T47D (cell line): ENCODE measurements around the gene ANP32B.
"Not testable (repeated sequence)": the region's sequence is repeated elsewhere in the genome, so short reads cannot be mapped to it uniquely, and the experiment has no call there.

Source experiments
- DNase-seq, 2 experiments: peaks; one replicate each; pipeline versions ENCODE4 v3.0.0 to v3.0.0-alpha.2; 2011 to 2012; ENCODE audit warnings: low read depth in 1 of 2, low spot score in 1 of 2
- JUND ChIP-seq: IDR thresholded peaks from 2 replicates; pipeline ENCODE4 v1.6.1; 2012; ENCODE audit warnings: low read depth
- in situ Hi-C: cut with HindIII; loops from 2 replicates; pipeline ENCODE4 v1.10.0; 2016; ENCODE audit warnings: low sequenced_read_pairs, low pct_unique_long_range_greater_than_20kb

The ANP32B gene

DNA sequence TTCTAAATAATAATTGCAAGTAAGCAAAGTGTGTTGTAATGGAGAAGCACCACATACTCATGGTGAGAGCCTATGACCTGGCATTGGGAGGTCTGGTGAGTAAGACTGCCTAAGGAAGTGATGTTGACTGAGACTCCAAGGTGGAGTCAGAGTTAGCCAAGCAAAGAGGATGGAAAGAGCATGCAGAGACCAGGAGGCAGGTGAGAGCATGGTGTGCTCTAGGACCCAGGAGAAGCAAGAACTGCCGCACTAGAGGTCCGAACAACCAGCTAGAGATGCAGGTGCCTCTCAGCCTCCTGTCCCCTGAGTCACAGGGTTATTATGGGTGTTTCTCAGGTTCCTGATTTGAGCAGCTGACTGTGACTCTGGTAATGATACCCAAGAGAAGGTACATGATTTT lies 27.3 kb downstream of the ANP32B start:
- no peak for DNase-seq
- no peak for TF ChIP-seq JUND
- in situ Hi-C loops, result no loop called here

DNA sequence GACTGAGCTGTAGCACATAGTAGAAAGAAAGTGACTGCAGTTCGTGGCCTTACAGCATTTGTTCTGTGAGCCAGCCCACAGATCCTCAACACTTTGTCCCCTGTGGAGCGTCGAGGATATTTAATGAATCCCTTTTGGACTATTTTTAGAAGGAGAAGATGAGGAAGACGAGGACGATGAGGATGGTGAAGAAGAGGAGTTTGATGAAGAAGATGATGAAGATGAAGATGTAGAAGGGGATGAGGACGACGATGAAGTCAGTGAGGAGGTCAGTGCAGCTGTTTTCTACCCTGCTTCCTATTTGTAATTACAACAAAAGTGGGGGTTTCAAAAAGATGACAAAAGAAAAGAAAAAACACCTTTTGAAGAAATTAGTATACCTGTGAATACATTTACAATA lies 28.0 kb downstream of the ANP32B start:
- no peak for TF ChIP-seq JUND
- in situ Hi-C loops, result no loop called here
- DNase-seq, result no peak

DNA sequence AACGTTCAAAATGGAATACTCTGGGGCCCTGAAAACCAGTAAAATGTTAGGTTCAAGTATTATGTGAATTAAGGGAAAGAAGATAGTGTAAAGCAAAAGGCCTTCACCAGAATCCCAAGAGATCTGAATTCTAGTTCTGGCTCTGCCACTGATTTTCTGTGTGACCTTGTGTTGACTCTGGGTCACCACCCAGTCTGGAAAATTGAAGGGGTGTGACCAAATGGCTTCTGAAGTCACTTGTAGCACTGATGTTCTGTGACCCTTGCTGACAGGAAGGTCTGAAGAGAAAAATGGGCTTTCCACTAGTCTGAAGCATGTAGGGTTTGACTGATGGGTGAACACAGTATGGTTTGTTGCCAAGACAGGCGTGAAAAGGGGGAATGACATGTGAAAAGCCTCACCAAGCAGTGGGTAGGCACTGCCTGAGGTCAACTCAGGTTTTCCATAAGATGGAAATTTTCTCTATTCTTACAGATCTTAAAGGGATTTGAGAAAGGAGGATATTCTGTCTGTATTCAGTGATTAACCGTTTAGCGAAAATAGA lies 33.1 kb downstream of the ANP32B start:
- in situ Hi-C loops, result no loop called here
- no peak for DNase-seq
- no peak for TF ChIP-seq JUND

DNA sequence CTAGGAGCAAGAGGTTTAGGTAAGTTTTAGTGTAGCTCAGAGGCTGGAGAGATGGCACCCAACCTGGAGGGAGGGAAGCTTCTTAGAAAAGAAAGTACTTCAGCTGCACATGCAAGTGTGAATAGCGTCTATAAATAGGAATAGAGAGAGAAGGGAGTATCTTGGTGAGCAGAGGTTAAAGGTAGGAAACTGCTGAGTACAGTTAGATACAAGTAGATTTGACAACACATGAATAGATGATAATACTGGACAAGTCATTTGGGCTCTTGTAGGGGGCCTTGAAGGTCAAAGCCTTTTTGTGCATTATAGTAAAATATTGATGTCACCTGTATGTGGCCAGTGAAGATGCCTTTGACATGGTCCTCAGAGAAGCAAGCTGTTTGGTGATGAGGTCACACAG lies 34.2 kb downstream of the ANP32B start:
- in situ Hi-C loops, result no loop called here
- no peak for DNase-seq
- no peak for TF ChIP-seq JUND

DNA sequence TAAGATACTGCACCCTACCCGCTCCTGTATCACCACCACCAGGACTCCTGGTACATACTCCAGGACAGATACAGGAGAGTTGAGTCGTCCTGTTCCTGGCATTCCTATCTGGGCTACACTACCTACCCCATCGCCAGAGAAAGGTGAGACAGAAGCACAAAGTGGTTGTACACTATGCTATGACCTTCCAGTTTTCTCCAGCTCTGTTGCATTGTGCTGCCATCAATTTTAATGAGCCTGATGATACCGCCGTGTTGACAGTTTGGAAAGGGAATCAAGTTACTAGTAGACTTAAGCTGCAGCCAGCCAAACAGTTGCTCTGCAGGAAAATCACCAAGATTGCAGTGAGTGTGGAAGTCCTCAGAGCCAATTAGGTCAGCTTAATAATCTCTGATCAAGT lies 35.2 kb downstream of the ANP32B start:
- no peak for DNase-seq
- no peak for TF ChIP-seq JUND
- in situ Hi-C loops, result no loop called here

DNA sequence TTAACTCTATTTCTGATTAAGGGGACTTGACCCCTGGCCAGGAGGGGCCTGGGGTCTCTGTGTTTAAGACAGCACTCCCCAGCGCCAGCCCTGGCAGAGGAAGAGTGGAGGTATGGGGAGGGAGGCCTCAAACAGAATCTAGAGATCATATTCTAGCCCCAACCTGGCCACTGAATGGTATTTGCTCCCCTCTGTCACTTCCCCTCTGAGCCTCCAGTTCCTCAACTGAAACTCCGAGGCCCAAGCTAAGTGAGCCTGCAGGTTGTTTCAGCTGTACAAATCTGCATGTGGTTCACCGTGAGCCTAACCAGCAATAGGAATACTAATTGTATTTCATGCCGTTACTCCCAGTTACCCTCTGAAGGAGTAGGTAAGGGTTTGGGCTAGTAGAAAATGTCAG lies 36.0 kb downstream of the ANP32B start:
- no peak for DNase-seq
- in situ Hi-C loops, result no loop called here
- TF ChIP-seq JUND, result no peak

DNA sequence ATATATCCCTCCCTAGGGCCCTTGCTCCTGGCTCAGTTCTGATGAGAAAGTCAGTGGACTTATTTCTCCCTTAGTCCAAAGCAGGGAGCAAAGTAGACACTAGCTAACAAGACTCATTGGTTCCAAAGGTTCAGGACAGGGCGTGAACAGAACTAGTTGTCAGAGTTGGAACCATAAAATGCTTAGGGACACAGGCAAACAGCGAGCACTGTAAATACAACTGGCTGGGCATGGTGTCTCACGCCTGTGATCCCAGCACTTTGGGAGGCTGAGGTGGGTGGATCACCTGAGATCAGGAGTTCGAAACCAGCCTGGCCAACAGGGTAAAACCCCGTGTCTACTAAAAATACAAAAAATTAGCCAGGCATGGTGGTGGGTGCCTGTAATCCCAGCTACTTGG lies 36.7 kb downstream of the ANP32B start:
- in situ Hi-C loops, DNase-seq: not testable (repeated sequence)

DNA sequence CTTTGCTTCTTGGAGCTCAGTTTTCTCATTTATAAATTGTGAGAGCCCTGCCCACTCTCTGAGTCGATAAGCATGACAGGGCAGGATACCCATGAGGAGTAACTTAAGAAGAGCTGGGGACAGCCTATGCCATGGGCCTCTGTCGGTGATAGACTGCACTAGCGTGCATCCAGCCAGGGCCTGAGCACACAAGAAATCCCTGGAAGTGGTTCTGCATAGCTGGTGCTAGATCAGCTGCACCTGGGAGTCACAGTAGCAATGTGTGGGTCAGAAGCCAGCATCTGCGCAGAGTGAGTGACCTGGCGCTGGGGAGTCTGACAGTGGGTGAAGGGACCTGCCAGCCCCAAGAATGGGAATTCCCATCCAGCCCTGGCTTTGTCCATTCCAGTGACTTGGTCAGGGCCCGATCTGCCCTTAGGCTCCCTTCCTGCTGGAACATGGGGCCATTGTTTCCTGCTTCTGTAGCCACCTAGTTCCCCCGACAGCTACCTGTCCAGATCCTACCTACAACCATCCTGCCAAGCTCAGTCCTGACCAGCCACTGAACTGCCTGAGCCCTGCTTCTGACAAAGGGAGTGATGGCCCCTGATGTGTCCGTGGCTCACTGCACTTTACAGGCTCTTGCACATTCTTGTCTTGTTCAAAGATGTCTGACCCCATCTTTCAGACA lies 37.5 kb downstream of the ANP32B start:
- no peak for TF ChIP-seq JUND
- no peak for DNase-seq
- in situ Hi-C loops, result no loop called here

DNA sequence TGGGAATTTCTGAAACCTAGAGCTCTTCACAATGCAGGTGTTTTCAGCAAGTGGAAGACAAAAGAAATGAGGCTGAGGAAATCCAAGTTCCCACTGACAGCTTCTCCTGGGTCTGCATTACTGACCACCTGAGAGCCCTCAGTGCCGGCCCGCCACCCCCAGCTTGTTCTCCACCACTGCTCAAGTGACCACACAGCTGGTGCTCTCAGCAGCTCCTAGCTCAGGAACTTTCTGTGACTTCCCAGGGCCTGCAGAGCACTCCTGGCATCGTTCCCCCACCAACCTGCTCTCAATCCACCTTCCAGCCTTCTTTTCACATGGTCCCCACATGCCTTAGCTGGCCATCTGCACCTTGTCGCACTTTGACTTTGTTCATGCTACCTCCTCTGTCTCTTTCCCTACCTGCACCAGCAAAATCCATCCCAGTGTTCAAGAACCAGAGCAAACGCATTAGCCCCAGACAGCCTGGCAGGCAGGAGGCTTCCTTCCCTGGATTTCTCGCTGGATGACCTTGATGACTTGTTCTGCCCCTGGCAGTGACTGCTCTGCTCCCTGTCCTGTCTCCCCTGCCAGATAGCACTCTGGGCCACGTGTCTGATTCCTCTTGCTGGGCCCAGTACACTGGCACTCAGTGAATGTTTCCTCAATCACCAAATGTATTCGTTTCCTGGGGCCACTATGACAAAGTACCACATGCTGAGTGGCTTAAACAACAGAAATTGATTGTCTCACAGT lies 38.3 kb downstream of the ANP32B start:
- no peak for TF ChIP-seq JUND
- in situ Hi-C loops, result no loop called here
- no peak for DNase-seq

DNA sequence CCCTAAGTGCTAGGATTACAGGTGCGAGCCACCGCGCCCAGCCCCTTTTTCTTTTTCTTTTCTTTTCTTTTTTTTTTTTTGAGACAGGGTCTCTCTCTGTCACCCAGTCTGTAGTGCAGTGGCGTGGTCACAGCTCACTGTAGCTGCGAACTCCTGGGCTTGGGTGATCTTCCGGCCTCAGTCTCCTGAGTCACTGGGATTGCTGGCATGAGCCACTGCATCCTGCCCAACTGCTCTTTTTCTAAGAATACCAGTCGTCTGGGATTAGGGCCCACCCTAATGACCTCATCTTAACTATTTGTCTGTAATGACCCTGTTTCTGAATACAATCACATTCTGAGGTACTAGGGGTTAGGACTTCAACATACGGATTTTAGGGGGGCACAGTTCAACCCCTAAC lies 39.3 kb downstream of the ANP32B start:
- DNase-seq, result no peak
- no peak for TF ChIP-seq JUND
- in situ Hi-C loops, result no loop called here

DNA sequence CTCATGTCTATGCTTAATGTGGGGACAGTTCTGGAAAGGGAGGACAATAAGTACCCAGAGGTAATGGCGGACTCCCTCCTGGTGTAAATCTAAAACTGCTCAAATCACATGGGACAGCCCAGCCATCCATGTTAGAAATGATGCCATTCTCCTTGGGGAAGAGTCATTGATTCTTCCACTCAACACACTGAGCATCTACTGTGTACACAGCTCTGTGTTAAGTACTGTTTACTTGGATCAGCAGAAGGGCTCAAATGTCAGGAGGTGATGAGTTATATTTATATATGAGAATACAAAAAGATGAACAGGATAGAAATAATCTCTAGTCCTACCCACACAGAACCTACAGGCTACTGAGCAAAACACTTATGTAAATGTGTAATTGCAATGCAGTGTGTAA lies 41.6 kb downstream of the ANP32B start:
- in situ Hi-C loops, result no loop called here
- TF ChIP-seq JUND, result no peak
- DNase-seq, result no peak

DNA sequence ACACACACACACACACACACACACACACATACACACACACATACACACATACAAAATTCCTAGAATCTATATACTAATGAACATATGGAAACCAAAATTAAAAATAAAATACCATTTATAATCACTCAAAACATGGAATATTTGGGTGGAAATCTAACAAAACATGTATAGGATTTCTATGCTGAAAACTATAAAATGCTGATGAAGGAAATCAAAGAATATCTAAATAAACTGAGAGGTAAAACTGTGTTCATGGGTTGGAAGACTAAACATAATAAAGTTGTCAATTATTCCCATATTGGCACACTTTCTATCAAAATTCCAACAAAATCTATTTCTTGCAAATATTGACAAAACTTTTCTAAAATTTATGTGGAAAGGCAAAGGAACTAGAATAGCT lies 48.0 kb downstream of the ANP32B start:
- in situ Hi-C loops, result no loop called here
- no peak for DNase-seq
- no peak for TF ChIP-seq JUND

DNA sequence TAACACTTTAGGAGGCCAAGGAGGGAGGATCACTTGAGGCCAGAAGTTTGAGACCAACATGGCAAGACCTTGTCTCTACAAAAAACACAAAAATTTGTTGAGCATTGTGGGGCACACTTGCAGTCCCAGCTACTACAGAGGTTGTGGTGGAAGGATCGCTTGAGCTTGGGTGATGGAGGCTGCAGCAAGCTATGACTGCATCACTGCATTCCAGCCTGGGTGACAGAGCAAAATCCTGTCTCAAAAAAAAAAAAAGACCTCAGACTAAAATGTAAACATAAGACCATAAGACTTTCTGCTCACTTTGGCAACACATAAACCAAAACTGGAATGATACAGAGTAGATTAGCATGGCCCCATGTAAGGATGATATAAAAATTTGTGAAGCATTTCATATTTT lies 48.8 kb downstream of the ANP32B start:
- in situ Hi-C loops, result no loop called here
- no peak for DNase-seq
- TF ChIP-seq JUND, result no peak
